PFSK-1 (cell line): ENCODE results near the gene KDM2A.

Experiments used
- SIN3A ChIP-seq: IDR thresholded peaks from 2 replicates; pipeline ENCODE4 v1.6.1; 2012; ENCODE audit warnings: mild to moderate bottlenecking, low read length, moderate library complexity, borderline replicate concordance; ENCODE audit not compliant: insufficient read depth
- TAF1 ChIP-seq: IDR thresholded peaks from 2 replicates; pipeline ENCODE4 v1.6.1; 2012; ENCODE audit warnings: low read length, control low read depth, borderline replicate concordance; ENCODE audit not compliant: insufficient read depth
- TF ChIP-seq, protein P1 (sequence below), 2 experiments: IDR thresholded peaks; 2 replicates each; pipeline versions ENCODE4 v1.6.1 to v1.8.0; 2011 to 2012; ENCODE audit warnings: low read depth in 2 of 2, low read length in 2 of 2, control low read depth in 1 of 2, inconsistent platforms in 1 of 2, mild to moderate bottlenecking in 1 of 2, moderate library complexity in 1 of 2; ENCODE audit not compliant: insufficient read depth in 1 of 2

DNA sequence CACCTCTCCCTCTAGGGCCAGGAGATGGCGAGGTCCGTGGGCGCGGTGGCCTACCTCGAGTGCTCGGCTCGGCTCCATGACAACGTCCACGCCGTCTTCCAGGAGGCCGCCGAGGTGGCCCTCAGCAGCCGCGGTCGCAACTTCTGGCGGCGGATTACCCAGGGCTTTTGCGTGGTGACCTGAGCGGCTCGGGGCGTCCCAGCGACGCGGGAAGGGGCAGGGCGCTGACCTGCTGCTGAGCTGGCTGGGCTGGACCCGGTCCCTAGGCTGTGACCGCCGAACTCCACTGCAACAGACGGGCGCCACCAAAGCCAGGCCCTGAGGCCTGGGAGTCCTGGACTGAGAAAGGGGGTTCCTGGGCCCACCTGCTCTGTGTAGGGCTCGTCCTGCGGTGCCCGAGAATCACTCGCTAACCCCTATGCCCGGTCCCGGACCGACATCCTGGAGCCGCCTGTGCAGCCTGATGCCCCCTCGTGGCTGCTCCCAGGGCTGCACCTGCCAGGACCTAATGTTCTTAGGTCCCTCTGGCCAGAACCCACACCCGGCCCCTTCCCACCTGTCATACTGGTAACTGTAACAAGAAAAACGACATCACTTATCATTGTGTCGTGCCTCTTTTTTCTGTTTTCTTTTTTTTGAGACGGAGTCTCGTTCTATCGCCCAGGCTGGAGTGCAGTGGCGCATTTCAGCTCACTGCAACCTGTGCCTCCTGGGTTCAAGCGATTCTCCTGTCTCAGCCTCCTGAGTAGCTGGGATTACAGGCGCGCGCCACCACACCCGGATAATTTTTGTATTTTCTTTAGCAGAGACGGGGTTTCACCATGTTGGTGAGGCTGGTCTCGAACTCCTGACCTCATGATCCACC is 47.4 kb upstream of the KDM2A start:
- TF ChIP-seq, protein P1, sequence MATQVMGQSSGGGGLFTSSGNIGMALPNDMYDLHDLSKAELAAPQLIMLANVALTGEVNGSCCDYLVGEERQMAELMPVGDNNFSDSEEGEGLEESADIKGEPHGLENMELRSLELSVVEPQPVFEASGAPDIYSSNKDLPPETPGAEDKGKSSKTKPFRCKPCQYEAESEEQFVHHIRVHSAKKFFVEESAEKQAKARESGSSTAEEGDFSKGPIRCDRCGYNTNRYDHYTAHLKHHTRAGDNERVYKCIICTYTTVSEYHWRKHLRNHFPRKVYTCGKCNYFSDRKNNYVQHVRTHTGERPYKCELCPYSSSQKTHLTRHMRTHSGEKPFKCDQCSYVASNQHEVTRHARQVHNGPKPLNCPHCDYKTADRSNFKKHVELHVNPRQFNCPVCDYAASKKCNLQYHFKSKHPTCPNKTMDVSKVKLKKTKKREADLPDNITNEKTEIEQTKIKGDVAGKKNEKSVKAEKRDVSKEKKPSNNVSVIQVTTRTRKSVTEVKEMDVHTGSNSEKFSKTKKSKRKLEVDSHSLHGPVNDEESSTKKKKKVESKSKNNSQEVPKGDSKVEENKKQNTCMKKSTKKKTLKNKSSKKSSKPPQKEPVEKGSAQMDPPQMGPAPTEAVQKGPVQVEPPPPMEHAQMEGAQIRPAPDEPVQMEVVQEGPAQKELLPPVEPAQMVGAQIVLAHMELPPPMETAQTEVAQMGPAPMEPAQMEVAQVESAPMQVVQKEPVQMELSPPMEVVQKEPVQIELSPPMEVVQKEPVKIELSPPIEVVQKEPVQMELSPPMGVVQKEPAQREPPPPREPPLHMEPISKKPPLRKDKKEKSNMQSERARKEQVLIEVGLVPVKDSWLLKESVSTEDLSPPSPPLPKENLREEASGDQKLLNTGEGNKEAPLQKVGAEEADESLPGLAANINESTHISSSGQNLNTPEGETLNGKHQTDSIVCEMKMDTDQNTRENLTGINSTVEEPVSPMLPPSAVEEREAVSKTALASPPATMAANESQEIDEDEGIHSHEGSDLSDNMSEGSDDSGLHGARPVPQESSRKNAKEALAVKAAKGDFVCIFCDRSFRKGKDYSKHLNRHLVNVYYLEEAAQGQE (IDR thresholded peaks at IDR 0.05; ENCODE audit: insufficient read depth in 1 of 2, low read depth in 2 of 2, low read length in 2 of 2): no peak
- TF ChIP-seq TAF1 (no peak), SIN3A (no peak)
